ENCODE results near the gene SLF2. TPM values are rescaled to one million over a fixed set of nuclear protein-coding genes. Genes with fewer than 3 reads are reported as not detected.

The SLF2 gene
- total and polyA plus RNA-seq, 2 of the 8 experiments (the other 6 are each of a cell fraction or from before 2014, with no cell fraction given) = 5.5 to 20.9 TPM

DNA sequence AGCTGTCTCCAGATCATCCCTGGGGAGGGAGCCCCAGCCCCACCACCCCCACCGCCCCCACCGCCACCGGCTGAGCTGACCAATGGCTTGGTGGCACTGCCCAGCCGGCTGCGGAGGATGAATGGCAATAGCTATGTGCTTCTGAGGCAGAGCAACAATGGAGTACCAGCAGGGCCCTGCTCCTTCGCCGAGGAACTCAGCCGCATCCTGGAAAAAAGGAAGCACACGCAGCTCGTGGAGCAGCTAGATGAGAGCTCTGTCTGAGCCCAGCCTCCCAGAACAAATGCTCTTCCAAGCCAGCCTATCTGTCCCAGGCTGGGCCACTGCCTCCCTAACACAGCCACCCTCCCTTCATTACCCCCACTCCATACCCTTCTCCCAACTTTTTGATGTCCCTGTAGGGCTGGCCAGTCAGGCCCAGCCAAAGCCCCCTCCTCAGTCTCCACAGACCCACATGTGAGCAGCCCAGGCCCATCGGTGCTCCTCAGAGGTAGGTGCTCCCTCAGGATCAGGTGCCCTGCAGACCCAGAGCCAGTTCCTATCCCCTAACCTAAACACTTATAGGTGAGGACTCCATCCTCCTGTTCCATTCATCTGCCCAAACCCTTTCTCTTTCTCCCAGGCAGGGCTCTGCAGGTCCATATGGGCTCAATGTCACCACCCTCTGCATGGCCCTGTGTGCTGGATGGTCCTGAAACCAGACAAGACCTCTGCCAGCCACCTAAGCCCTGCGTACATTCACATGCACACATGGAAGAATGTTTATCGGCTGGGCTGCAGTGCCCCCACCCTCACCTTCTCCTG is 71.3 kb downstream of the SLF2 start:
- no peak for FAIRE-seq
- CTCF ChIA-PET (ENCODE audit: partially characterized antibody) = interaction anchor here (1.0 to 21.2 kb wide), 4 partner anchors 14 to 29 kb away, joined by 4 to 352 read pairs (median 6); no protein-coding TSS in a partner anchor
- TF ChIP-seq EZH2 (IDR thresholded peaks at IDR 0.05; ENCODE audit: low read depth, low read length, severe bottlenecking) (no peak), CBX8 (IDR thresholded peaks at IDR 0.05; ENCODE audit: borderline replicate concordance, low read depth, low read length) (no peak), SAP30 (IDR thresholded peaks at IDR 0.05; ENCODE audit: insufficient read depth, insufficient replicate concordance, low read length) (no peak), JUND (IDR thresholded peaks at IDR 0.05; ENCODE audit: low read length) (no peak), TCF12 (IDR thresholded peaks at IDR 0.05; ENCODE audit: low read depth, low read length) (no peak), EP300 (IDR thresholded peaks at IDR 0.05; ENCODE audit: borderline replicate concordance in 1 of 2, low read depth in 2 of 2, low read length in 2 of 2) (no peak)
- TF ChIP-seq, protein P1, sequence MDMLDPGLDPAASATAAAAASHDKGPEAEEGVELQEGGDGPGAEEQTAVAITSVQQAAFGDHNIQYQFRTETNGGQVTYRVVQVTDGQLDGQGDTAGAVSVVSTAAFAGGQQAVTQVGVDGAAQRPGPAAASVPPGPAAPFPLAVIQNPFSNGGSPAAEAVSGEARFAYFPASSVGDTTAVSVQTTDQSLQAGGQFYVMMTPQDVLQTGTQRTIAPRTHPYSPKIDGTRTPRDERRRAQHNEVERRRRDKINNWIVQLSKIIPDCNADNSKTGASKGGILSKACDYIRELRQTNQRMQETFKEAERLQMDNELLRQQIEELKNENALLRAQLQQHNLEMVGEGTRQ (IDR thresholded peaks at IDR 0.05; ENCODE audit: low read length) = no peak
- TF ChIP-seq, protein P2, sequence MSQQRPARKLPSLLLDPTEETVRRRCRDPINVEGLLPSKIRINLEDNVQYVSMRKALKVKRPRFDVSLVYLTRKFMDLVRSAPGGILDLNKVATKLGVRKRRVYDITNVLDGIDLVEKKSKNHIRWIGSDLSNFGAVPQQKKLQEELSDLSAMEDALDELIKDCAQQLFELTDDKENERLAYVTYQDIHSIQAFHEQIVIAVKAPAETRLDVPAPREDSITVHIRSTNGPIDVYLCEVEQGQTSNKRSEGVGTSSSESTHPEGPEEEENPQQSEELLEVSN (IDR thresholded peaks at IDR 0.05) = no peak

More for the DNA sequence above, 71.3 kb downstream of the SLF2 start:
- Histone ChIP-seq H3K4ac (replicated peaks; ENCODE audit: insufficient read length, low read depth, low read length) (no peak overlapping the region), H3K27ac (ENCODE audit: low read depth, low read length) (no peak overlapping the region), H3K79me1 (ENCODE audit: low read depth, low read length) (peaks cover 15% of the 10 kb centered on the region), H3K14ac (ENCODE audit: insufficient read length) (no peak overlapping the region), H3K4me1 (replicated peaks in 1 of 4; ENCODE audit: control insufficient read depth in 3 of 4, insufficient read depth in 4 of 4, low read length in 3 of 4) (peaks cover 0 to 12% (median 5%) of the 10 kb centered on the region in 4 experiments; a peak in 4 of 7 replicates), H3K18ac (ENCODE audit: extremely low read depth, low read length) (no peak overlapping the region), H3K79me2 (ENCODE audit: control insufficient read depth in 1 of 2, insufficient read depth in 2 of 2, low read length in 2 of 2) (peaks cover 15 to 27% of the 10 kb centered on the region in 2 experiments), H3K9ac (replicated peaks in 1 of 4; ENCODE audit: extremely low read depth in 1 of 4, low read depth in 3 of 4, low read length in 3 of 4) (no peak overlapping the region), H4K5ac (ENCODE audit: insufficient read length, low read depth, low read length) (no peak overlapping the region), H3K27me3 (replicated peaks in 1 of 4; ENCODE audit: control insufficient read depth in 3 of 4, extremely low read depth in 1 of 4, insufficient read depth in 3 of 4, low read length in 3 of 4) (no peaks in the 10 kb centered on the region), H3K4me2 (ENCODE audit: insufficient read depth in 1 of 2, low read depth in 2 of 2, low read length in 2 of 2) (no peak overlapping the region), H2BK120ac (replicated peaks; ENCODE audit: low read depth, low read length) (no peak overlapping the region), H3K4me3 (ENCODE audit: extremely low read depth in 1 of 4, insufficient read depth in 2 of 4, low read depth in 3 of 4, low read length in 4 of 4) (no peak overlapping the region), H4K8ac (ENCODE audit: extremely low read depth, insufficient read depth, low read length) (no peak overlapping the region), H2AFZ (ENCODE audit: low read length) (no peak overlapping the region), H2BK5ac (ENCODE audit: low read depth, low read length) (no peak overlapping the region), H2AK5ac (ENCODE audit: low read depth, low read length) (no peak overlapping the region), H3K36me3 (ENCODE audit: control insufficient read depth in 2 of 4, insufficient read depth in 4 of 4, low read length in 3 of 4) (peaks cover 0 to 24% (median 7%) of the 10 kb centered on the region in 4 experiments; a peak in 4 of 8 replicates), H3K9me3 (ENCODE audit: insufficient read depth in 2 of 2, low read depth in 1 of 2, low read length in 1 of 2) (no peaks in the 10 kb centered on the region), H2BK12ac (ENCODE audit: low read depth, low read length) (no peak overlapping the region), H2BK15ac (ENCODE audit: low read length) (no peak overlapping the region), H3K56ac (replicated peaks; ENCODE audit: insufficient read length, low read depth, low read length) (no peak overlapping the region), H3K23me2 (ENCODE audit: low read depth, low read length) (peaks cover 9% of the 10 kb centered on the region; the same call in 1 of the 2 replicates), H2BK20ac (ENCODE audit: low read length) (no peak overlapping the region), H3K23ac (ENCODE audit: insufficient read length) (no peak overlapping the region), H4K91ac (replicated peaks; ENCODE audit: insufficient read length, low read length) (no peak overlapping the region), H4K20me1 (replicated peaks in 1 of 2; ENCODE audit: control insufficient read depth in 1 of 2, insufficient read depth in 2 of 2, low read length in 2 of 2) (peaks cover 0 to 10% of the 10 kb centered on the region in 2 experiments)
- POLR2A ChIA-PET (ENCODE audit: partially characterized antibody) = interaction anchor here (1.3 to 1.7 kb wide), 3 partner anchors 9 to 18 kb away, joined by 3 to 4 read pairs (median 3); partner anchors contain the start of gene SEMA4G
- no peak for DNase-seq (ENCODE audit: low read depth in 1 of 2, low spot score in 2 of 2)
- 86% methylated on average over 9 of the region's 13 CpGs; no CpG with 5 or more reads in 1 of the 2 experiments for WGBS, 2 experiments (ENCODE audit: extremely low coverage in 1 of 2, insufficient coverage in 1 of 2, insufficient read length in 1 of 2, insufficient replicate concordance in 2 of 2, low coverage in 1 of 2, low lambda C conversion rate in 2 of 2, missing lambda C conversion rate in 1 of 2)
